Measurements from ENCODE around the gene SLC5A1. TPM values are rescaled to one million over a fixed set of nuclear protein-coding genes. Genes with fewer than 3 reads are reported as not detected.

SLC5A1 gene
- total and polyA plus RNA-seq, 2 experiments from 2014 or later, result 0.03 TPM; not detected in 1

GRCh38 chr22:32052936-32053791 lies 10.1 kb downstream of the SLC5A1 start (continued):
- TF ChIP-seq REST (IDR thresholded peaks at IDR 0.05; ENCODE audit: unreplicated experiment), result no peak
- TF ChIP-seq ETS1 (IDR thresholded peaks at IDR 0.05), result no peak
- TF ChIP-seq CTCF (conservative IDR thresholded peaks at IDR 0.05; ENCODE audit: low read depth in 2 of 2), result no peak

- Histone ChIP-seq H4K20me1 (replicated peaks; ENCODE audit: insufficient read depth) (no peaks in the 10 kb centered on the region), H2AFZ (no peak overlapping the region), H3K4me3 (no peak overlapping the region), H3K4me2 (no peak overlapping the region), H3F3A (replicated peaks; ENCODE audit: low read depth) (no peaks in the 10 kb centered on the region), H3K9me2 (ENCODE audit: insufficient read depth) (peaks cover 4% of the 10 kb centered on the region; the same call in 1 of the 2 replicates), H3K36me3 (ENCODE audit: insufficient read depth) (no peaks in the 10 kb centered on the region), H3K27ac (ENCODE audit: low read depth) (no peak overlapping the region), H3K4me1 (ENCODE audit: insufficient read depth) (no peaks in the 10 kb centered on the region; the same call in 1 of the 2 replicates), H3K79me2 (replicated peaks; ENCODE audit: insufficient read depth) (no peaks in the 10 kb centered on the region), H3K27me3 (ENCODE audit: insufficient read depth) (0 out of 2 replicates have a peak, but pooled peaks cover 4% of the 10 kb centered on the region)
- Mint-ChIP-seq H3K4me1 (peaks cover 10% of the 10 kb centered on the region), H3K4me3 (no peak overlapping the region), H3K36me3 (ENCODE audit: low read depth) (no peaks in the 10 kb centered on the region), H3K27ac (no peak overlapping the region), H3K9me3 (no peaks in the 10 kb centered on the region; the same call in 2 of the 3 replicates), H3K27me3 (ENCODE audit: insufficient read depth, low read depth, poor library complexity) (peaks cover 8% of the 10 kb centered on the region)
- TF ChIP-seq EZH2 (IDR thresholded peaks at IDR 0.05; ENCODE audit: low read depth, unreplicated experiment) (no peak), NANOG (IDR thresholded peaks at IDR 0.05; ENCODE audit: borderline replicate concordance) (no peak), CTCF (conservative IDR thresholded peaks at IDR 0.05; ENCODE audit: low read depth in 2 of 2) (no peak), CREB1 (CRISPR knock-in tag; IDR thresholded peaks at IDR 0.05; ENCODE audit: low read depth) (no peak)
- DNase-seq (ENCODE audit: low spot score) (no peak), ATAC-seq (no peak)
Measured at GRCh38 chr22:32055069-32055468, 12.0 kb downstream of the SLC5A1 start.

Data from GM23338 (cell line).